Sigmoid colon (tissue), 3 donors: ENCODE data around the gene MBP.

Experiments used
- CTCF ChIP-seq, 4 experiments: fragments of 450-650 bp in 3 of 4; fragments of 200-600 bp in 1 of 4; IDR thresholded peaks; one replicate each; pipeline ENCODE4 v1.5.1; 2016 to 2019; ENCODE audit warnings: antibody characterized with exemption in 4 of 4, mild to moderate bottlenecking in 3 of 4, moderate library complexity in 2 of 4
- POLR2A ChIP-seq, 2 donors: fragments of 450-650 bp; IDR thresholded peaks; one replicate each; pipeline ENCODE4 v1.6.1; 2016; ENCODE audit warnings: antibody characterized with exemption in 2 of 2, mild to moderate bottlenecking in 2 of 2, moderate library complexity in 2 of 2

GRCh38 chr18:77002496-77002895, 130.1 kb downstream of the MBP start:
- TF ChIP-seq CTCF (IDR thresholded peaks at IDR 0.05) (no peak), POLR2A (IDR thresholded peaks at IDR 0.05) (no peak)
